PC-9 (cell line): Measurements from ENCODE around the gene PRF1.

ENCODE experiments used
- CTCF ChIP-seq: fragments of 200-600 bp; sonication (generic); conservative IDR thresholded peaks from 2 replicates; pipeline ENCODE4 v1.6.1; 2017; ENCODE audit warnings: mixed run types, antibody characterized with exemption, mild to moderate bottlenecking, moderate library complexity
- EZH2 ChIP-seq: fragments of 200-600 bp; sonication (generic); IDR thresholded peaks from 2 replicates; pipeline ENCODE4 v1.8.0; 2017; ENCODE audit warnings: antibody characterized with exemption, low read depth

GRCh38 chr10:70599319-70599718 lies 3.2 kb downstream of the PRF1 start:
- TF ChIP-seq CTCF = no peak
- no peak for TF ChIP-seq EZH2
